B cell (primary cell): ENCODE results near the gene TP53BP2. TPM values are rescaled to one million over a fixed set of nuclear protein-coding genes. Genes with fewer than 3 reads are reported as not detected.

ENCODE experiments used
- ATAC-seq: fragments of 200-7000 bp; cut with Tn5 transposase; one replicate; pipeline ENCODE4 v1.10.0; 2021; ENCODE audit warnings: low read depth, mild to moderate bottlenecking, moderate number of reproducible peaks, moderate library complexity
- CTCF ChIA-PET: fragments of 350-600 bp; sonication (Branson Sonifier 250); formaldehyde crosslinking; loops from one replicate; lab custom pipeline; 2021; ENCODE audit warnings: antibody characterized with exemption, inconsistent platforms; lab: Charles Lee
- POLR2A ChIA-PET: fragments of 350-600 bp; sonication (Branson Sonifier 250); formaldehyde crosslinking; loops from one replicate; lab custom pipeline; 2021; ENCODE audit warnings: antibody characterized with exemption; lab: Charles Lee
- DNase-seq: peaks from one replicate; pipeline ENCODE4 v3.0.0; 2013
- H2AFZ ChIP-seq: 2 replicates; pipeline ENCODE4 v1.6.1; 2012; ENCODE audit warnings: mild to moderate bottlenecking, low read depth, low read length; ENCODE audit not compliant: insufficient read depth, poor library complexity, severe bottlenecking
- H3K27ac ChIP-seq, 2 donors: 1 replicate in 1 of 2; 2 replicates in 1 of 2; pipeline ENCODE4 v1.5.1; 2012 to 2013; ENCODE audit warnings: low read length in 2 of 2, mild to moderate bottlenecking in 2 of 2, moderate library complexity in 1 of 2
- H3K27me3 ChIP-seq, 4 experiments: fragments of 200-600 bp in 1 of 4; sonication (generic) in 1 of 4; replicated peaks in 1 of 4; 1 replicate in 2 of 4; 2 replicates in 2 of 4; pipeline versions ENCODE4 v1.6.1 to v1.7.0; 2013 to 2016; ENCODE audit warnings: low read length in 3 of 4, mild to moderate bottlenecking in 2 of 4, mixed read lengths in 1 of 4, moderate library complexity in 1 of 4; ENCODE audit not compliant: insufficient read depth in 4 of 4, control insufficient read depth in 3 of 4; ENCODE audit errors: control extremely low read depth in 1 of 4
- H3K36me3 ChIP-seq, 2 experiments: replicated peaks in 1 of 2; 1 replicate in 1 of 2; 2 replicates in 1 of 2; pipeline versions ENCODE4 v1.6.1 to v1.7.1; 2013; ENCODE audit warnings: low read length in 1 of 2; ENCODE audit not compliant: insufficient read depth in 2 of 2, control insufficient read depth in 1 of 2; ENCODE audit errors: control extremely low read depth in 1 of 2, extremely low read depth in 1 of 2
- H3K4me1 ChIP-seq, 2 donors: fragments of 200-600 bp in 1 of 2; sonication (generic) in 1 of 2; 1 replicate in 1 of 2; 2 replicates in 1 of 2; pipeline versions ENCODE4 v1.5.1 to v1.6.1; 2013 to 2017; ENCODE audit warnings: low read length in 2 of 2; ENCODE audit not compliant: control insufficient read depth in 2 of 2, insufficient read depth in 2 of 2
- H3K4me2 ChIP-seq: replicated peaks from 2 replicates; pipeline ENCODE3; 2012; ENCODE audit warnings: mild to moderate bottlenecking, low read depth, low read length; ENCODE audit not compliant: poor library complexity, severe bottlenecking
- H3K4me3 ChIP-seq, 5 experiments: fragments of 200-600 bp in 1 of 5; sonication (generic) in 1 of 5; 1 replicate in 3 of 5; 2 replicates in 2 of 5; pipeline versions ENCODE4 v1.5.1 to v1.7.0; 2011 to 2016; ENCODE audit warnings: low read length in 4 of 5, mild to moderate bottlenecking in 4 of 5, low read depth in 2 of 5, control low read depth in 1 of 5, moderate library complexity in 1 of 5; ENCODE audit not compliant: insufficient read depth in 1 of 5; ENCODE audit errors: control extremely low read depth in 1 of 5, extremely low read depth in 1 of 5
- H3K79me2 ChIP-seq: fragments of 200-600 bp; sonication (generic); one replicate; pipeline ENCODE4 v1.6.0; 2016; ENCODE audit warnings: low read length; ENCODE audit not compliant: control insufficient read depth, insufficient read depth
- H3K9ac ChIP-seq: fragments of 200-600 bp; sonication (generic); 2 replicates; pipeline ENCODE4 v1.6.1; 2017; ENCODE audit warnings: mild to moderate bottlenecking, low read length, moderate library complexity
- H3K9me3 ChIP-seq, 3 donors: one replicate each; pipeline versions ENCODE4 v1.6.1 to v1.7.1; 2013; ENCODE audit warnings: low read length in 2 of 3; ENCODE audit not compliant: control insufficient read depth in 2 of 3, insufficient read depth in 1 of 3; ENCODE audit errors: control extremely low read depth in 1 of 3
- H4K20me1 ChIP-seq: 2 replicates; pipeline ENCODE4 v1.6.0; 2012; ENCODE audit warnings: mild to moderate bottlenecking, low read length; ENCODE audit not compliant: insufficient read depth, control insufficient read depth, poor library complexity, severe bottlenecking
- H3K27ac Mint-ChIP-seq: one replicate; pipeline ENCODE4 v1.8.0; 2021; ENCODE audit warnings: mixed read lengths
- H3K27me3 Mint-ChIP-seq: one replicate; pipeline ENCODE4 v1.8.0; 2021; ENCODE audit warnings: mixed read lengths
- H3K4me1 Mint-ChIP-seq: one replicate; pipeline ENCODE4 v1.8.0; 2021; ENCODE audit warnings: mixed read lengths
- H3K4me3 Mint-ChIP-seq: one replicate; pipeline ENCODE4 v1.8.0; 2021; ENCODE audit warnings: mixed read lengths
- H3K9me3 Mint-ChIP-seq: one replicate; pipeline ENCODE4 v1.8.0; 2022; ENCODE audit warnings: mixed read lengths; ENCODE audit not compliant: insufficient read depth
- CTCF ChIP-seq: fragments of 200-600 bp; IDR thresholded peaks from one replicate; pipeline ENCODE4 v1.8.0; 2022; ENCODE audit warnings: antibody characterized with exemption, mild to moderate bottlenecking
- EZH2 ChIP-seq: IDR thresholded peaks from 2 replicates; pipeline ENCODE4 v1.6.1; 2012; ENCODE audit warnings: borderline replicate concordance, low read depth, mild to moderate bottlenecking, moderate library complexity, low read length; ENCODE audit not compliant: insufficient read depth, poor library complexity, severe bottlenecking
- WGBS: methylation state at CpG from one replicate; pipeline ENCODE4 v1.1.5; 2013; ENCODE audit warnings: missing lambda C conversion rate; ENCODE audit not compliant: insufficient coverage; 5-methylcytosine and 5-hydroxymethylcytosine counted together
- intact Hi-C: fragments of 100-400 bp; cut with micrococcal nuclease; formaldehyde crosslinking; loops from one replicate; pipeline ENCODE4 v1.10.0; 2022
- polyA plus RNA-seq: library from polyadenylated mRNA; depleted of rRNA; stranded (reverse); fragments of >200 nt; gene quantifications from 2 replicates; pipeline ENCODE4 v1.2.3, GENCODE V29; 2012
- total RNA-seq, 2 donors: library from RNA; stranded (reverse); fragments of 120-200 nt in 1 of 2; gene quantifications; 1 replicate in 1 of 2; 2 replicates in 1 of 2; pipeline versions ENCODE4 v1.2.3 to v1.2.4, GENCODE V29; 2013 to 2022

Gene TP53BP2
- total and polyA plus RNA-seq, 2 donors (not counting 1 experiment from before 2014, with no cell fraction given) = 10.8 to 40.0 TPM

GRCh38 chr1:223864084-223864483 is 18.3 kb upstream of the TP53BP2 start:
- TF ChIP-seq EZH2 = no peak
- no peak for TF ChIP-seq CTCF
- Mint-ChIP-seq H3K4me1 (no peaks in the 10 kb centered on the region), H3K9me3 (no peaks in the 10 kb centered on the region), H3K4me3 (no peak overlapping the region), H3K27me3 (peaks cover 23% of the 10 kb centered on the region), H3K27ac (no peak overlapping the region)
- Histone ChIP-seq H3K4me2 (no peak overlapping the region), H3K27ac (no peak overlapping the region), H3K36me3 (no peaks in the 10 kb centered on the region), H3K4me3 (no peak overlapping the region), H4K20me1 (no peaks in the 10 kb centered on the region), H3K4me1 (no peaks in the 10 kb centered on the region), H3K27me3 (peaks cover 0 to 3% (median 0%) of the 10 kb centered on the region in 4 experiments), H2AFZ (no peak overlapping the region), H3K9ac (no peak overlapping the region), H3K9me3 (peaks cover 0 to 8% (median 0%) of the 10 kb centered on the region in 3 donors), H3K79me2 (no peaks in the 10 kb centered on the region)
- POLR2A ChIA-PET = no interaction called here
- DNase-seq = no peak
- 96% methylated on average over 17 of the region's 17 CpGs for WGBS
- no peak for ATAC-seq
- CTCF ChIA-PET = no interaction called here
- intact Hi-C loops = no loop called here

DNA sequence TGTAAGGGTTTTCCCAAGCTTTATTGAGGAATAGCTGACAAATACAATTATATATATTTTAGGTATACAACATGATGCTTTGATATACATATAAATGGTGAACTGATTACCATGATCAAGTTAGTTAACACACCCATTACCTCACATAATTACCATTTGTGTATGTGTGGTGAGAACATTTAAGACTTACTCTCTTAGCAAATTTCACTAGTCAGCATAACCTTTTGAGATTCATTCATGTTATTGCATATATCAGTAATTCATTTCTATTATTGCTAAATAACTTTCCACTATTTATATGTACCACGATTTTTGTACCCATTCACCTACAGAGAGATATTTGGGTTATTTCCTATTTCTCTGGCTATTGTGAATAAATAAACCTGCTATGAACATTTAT is 16.2 kb upstream of the TP53BP2 start:
- TF ChIP-seq CTCF = no peak
- no peak for TF ChIP-seq EZH2
- H3K36me3 ChIP-seq = no peaks in the 10 kb centered on the region
- no peaks in the 10 kb centered on the region for H3K9me3 Mint-ChIP-seq
- H3K4me2 ChIP-seq = no peak overlapping the region
- no peaks in the 10 kb centered on the region for H3K4me1 ChIP-seq
- peaks cover 0 to 11% (median 0%) of the 10 kb centered on the region in 3 donors for H3K9me3 ChIP-seq
- WGBS = no CpG with 5 or more reads among the region's 1 CpG
- no peak overlapping the region for H2AFZ ChIP-seq
- no peaks in the 10 kb centered on the region for H4K20me1 ChIP-seq
- no peak overlapping the region for H3K9ac ChIP-seq
- H3K27me3 Mint-ChIP-seq = peaks cover 18% of the 10 kb centered on the region
- ATAC-seq (no peak), DNase-seq (no peak)
- no peak overlapping the region for H3K27ac Mint-ChIP-seq
- H3K4me3 ChIP-seq = no peak overlapping the region
- CTCF ChIA-PET = no interaction called here
- H3K4me3 Mint-ChIP-seq = no peak overlapping the region
- no peaks in the 10 kb centered on the region for H3K4me1 Mint-ChIP-seq
- H3K27ac ChIP-seq = no peak overlapping the region
- POLR2A ChIA-PET = no interaction called here
- no peaks in the 10 kb centered on the region for H3K27me3 ChIP-seq
- intact Hi-C loops = no loop called here
- H3K79me2 ChIP-seq = no peaks in the 10 kb centered on the region
